Subcutaneous adipose tissue (tissue), 4 donors: ENCODE results near the gene GALNT9. TPM values are rescaled to one million over a fixed set of nuclear protein-coding genes. Genes with fewer than 3 reads are reported as not detected.

ENCODE experiments used
- CTCF ChIP-seq: fragments of 450-650 bp; IDR thresholded peaks from one replicate; pipeline ENCODE4 v1.5.1; 2016; ENCODE audit warnings: low read depth, mild to moderate bottlenecking, control low read depth, antibody characterized with exemption, moderate library complexity
- total RNA-seq, 4 donors: library from RNA; depleted of rRNA; stranded (reverse); fragments of >200 nt; gene quantifications; one replicate each; pipeline ENCODE4 v1.1.0, GENCODE V29; 2016

The GALNT9 gene
- total RNA-seq, 4 donors from 2014 or later: not detected

GRCh38 chr12:132190012-132190755 lies 139.2 kb downstream of the GALNT9 start:
- TF ChIP-seq CTCF: no peak

GRCh38 chr12:132189378-132190011 lies 139.9 kb downstream of the GALNT9 start:
- no peak for TF ChIP-seq CTCF

- no peak for TF ChIP-seq CTCF
Measured at GRCh38 chr12:132188916-132189325, 140.5 kb downstream of the GALNT9 start.

- no peak for TF ChIP-seq CTCF
Measured at GRCh38 chr12:132188451-132188901, 140.9 kb downstream of the GALNT9 start.

GRCh38 chr12:132187646-132188450 lies 141.5 kb downstream of the GALNT9 start:
- no peak for TF ChIP-seq CTCF

- no peak for TF ChIP-seq CTCF
Measured at GRCh38 chr12:132186857-132187620, 142.3 kb downstream of the GALNT9 start.
